ENCODE measurements around the gene LRCH1. TPM values are rescaled to one million over a fixed set of nuclear protein-coding genes. Genes with fewer than 3 reads are reported as not detected.

LRCH1 gene
- polyA plus RNA-seq, 1 donor (not counting 4 experiments of a cell fraction or from before 2014, with no cell fraction given), result 16.2 TPM

- Histone ChIP-seq H3K27ac (ENCODE audit: control insufficient read depth, insufficient read depth, low read length) (peak overlapping the region; percentile 92), H3K9me3 (ENCODE audit: control insufficient read depth, low read depth, low read length) (no peaks in the 10 kb centered on the region), H3K4me1 (ENCODE audit: control insufficient read depth, extremely low read depth, insufficient read depth, low read length) (peaks cover 23% of the 10 kb centered on the region), H3K4me2 (ENCODE audit: control insufficient read depth, extremely low read depth, insufficient read depth, low read depth, low read length) (peak overlapping the region; percentile 97), H3K9ac (ENCODE audit: control insufficient read depth, extremely low read depth, insufficient read depth, low read length) (peak overlapping the region; percentile 93), H3K4me3 (ENCODE audit: control insufficient read depth in 2 of 3, extremely low read depth in 1 of 3, insufficient read depth in 2 of 3, low read depth in 1 of 3, low read length in 3 of 3) (peak overlapping the region; percentile 79 to 99 (median 93)), H3K9me1 (ENCODE audit: control insufficient read depth, extremely low read depth, insufficient read depth, low read length) (no peaks in the 10 kb centered on the region), H4K20me1 (ENCODE audit: control insufficient read depth, extremely low read depth, insufficient read depth, low read length) (peaks cover 4% of the 10 kb centered on the region), H3K36me3 (ENCODE audit: control insufficient read depth in 2 of 2, extremely low read depth in 1 of 2, insufficient read depth in 2 of 2, low read length in 2 of 2) (no peaks in the 10 kb centered on the region), H3K79me2 (ENCODE audit: control insufficient read depth, insufficient read depth, low read length) (peaks cover 40% of the 10 kb centered on the region), H2AFZ (ENCODE audit: control insufficient read depth, low read length) (peak overlapping the region; percentile 92), H3K27me3 (ENCODE audit: control insufficient read depth, extremely low read depth, insufficient read depth, low read length) (no peaks in the 10 kb centered on the region)
- no peak for DNase-seq (ENCODE audit: low read depth, low spot score)
- TF ChIP-seq EZH2 (IDR thresholded peaks at IDR 0.05; ENCODE audit: low read length) (no peak), CTCF (optimal IDR thresholded peaks at IDR 0.05 in 1 of 3, IDR thresholded peaks at IDR 0.05 in 1 of 3, conservative IDR thresholded peaks at IDR 0.05 in 1 of 3; ENCODE audit: extremely low read depth in 1 of 3, insufficient read depth in 2 of 3, low read length in 3 of 3) (no peak)
- FAIRE-seq, result no peak
- dilution Hi-C loops (cut with MboI; ENCODE audit: extremely low pct_ligation_motif_present, low sequenced_read_pairs), result no loop called here
Observed at GRCh38 chr13:46552303-46552682, 677 bp upstream of the LRCH1 start.

GRCh38 chr13:46553521-46553885 is 533 bp downstream of the LRCH1 start:
- Histone ChIP-seq H3K36me3 (ENCODE audit: control insufficient read depth in 2 of 2, extremely low read depth in 1 of 2, insufficient read depth in 2 of 2, low read length in 2 of 2) (no peaks in the 10 kb centered on the region), H2AFZ (ENCODE audit: control insufficient read depth, low read length) (peak overlapping the region; percentile 67), H3K9me1 (ENCODE audit: control insufficient read depth, extremely low read depth, insufficient read depth, low read length) (peaks cover under 1% of the 10 kb centered on the region), H3K4me2 (ENCODE audit: control insufficient read depth, extremely low read depth, insufficient read depth, low read depth, low read length) (peak overlapping the region; percentile 81), H3K79me2 (ENCODE audit: control insufficient read depth, insufficient read depth, low read length) (peaks cover 51% of the 10 kb centered on the region), H3K27ac (ENCODE audit: control insufficient read depth, insufficient read depth, low read length) (peak overlapping the region; percentile 92), H3K4me3 (ENCODE audit: control insufficient read depth in 2 of 3, extremely low read depth in 1 of 3, insufficient read depth in 2 of 3, low read depth in 1 of 3, low read length in 3 of 3) (peak overlapping the region; percentile 79 to 99 (median 93)), H3K4me1 (ENCODE audit: control insufficient read depth, extremely low read depth, insufficient read depth, low read length) (peaks cover 24% of the 10 kb centered on the region), H3K9me3 (ENCODE audit: control insufficient read depth, low read depth, low read length) (no peaks in the 10 kb centered on the region), H3K9ac (ENCODE audit: control insufficient read depth, extremely low read depth, insufficient read depth, low read length) (peak overlapping the region; percentile 93), H3K27me3 (ENCODE audit: control insufficient read depth, extremely low read depth, insufficient read depth, low read length) (no peaks in the 10 kb centered on the region), H4K20me1 (ENCODE audit: control insufficient read depth, extremely low read depth, insufficient read depth, low read length) (peaks cover 9% of the 10 kb centered on the region)
- DNase-seq (ENCODE audit: low read depth, low spot score), result no peak
- dilution Hi-C loops (cut with MboI; ENCODE audit: extremely low pct_ligation_motif_present, low sequenced_read_pairs), result no loop called here
- TF ChIP-seq EZH2 (IDR thresholded peaks at IDR 0.05; ENCODE audit: low read length) (no peak), CTCF (optimal IDR thresholded peaks at IDR 0.05 in 1 of 3, IDR thresholded peaks at IDR 0.05 in 1 of 3, conservative IDR thresholded peaks at IDR 0.05 in 1 of 3; ENCODE audit: extremely low read depth in 1 of 3, insufficient read depth in 2 of 3, low read length in 3 of 3) (no peak)
- no peak for FAIRE-seq
